GM19023 (cell line): ENCODE results near the gene PLEKHA7.

ENCODE experiments used
- ATAC-seq: cut with Tn5 transposase; IDR thresholded peaks from one replicate; pipeline ENCODE4 v1.9.1; 2021; ENCODE audit warnings: mild to moderate bottlenecking, moderate library complexity; ENCODE audit not compliant: unreplicated experiment

PLEKHA7 gene

DNA sequence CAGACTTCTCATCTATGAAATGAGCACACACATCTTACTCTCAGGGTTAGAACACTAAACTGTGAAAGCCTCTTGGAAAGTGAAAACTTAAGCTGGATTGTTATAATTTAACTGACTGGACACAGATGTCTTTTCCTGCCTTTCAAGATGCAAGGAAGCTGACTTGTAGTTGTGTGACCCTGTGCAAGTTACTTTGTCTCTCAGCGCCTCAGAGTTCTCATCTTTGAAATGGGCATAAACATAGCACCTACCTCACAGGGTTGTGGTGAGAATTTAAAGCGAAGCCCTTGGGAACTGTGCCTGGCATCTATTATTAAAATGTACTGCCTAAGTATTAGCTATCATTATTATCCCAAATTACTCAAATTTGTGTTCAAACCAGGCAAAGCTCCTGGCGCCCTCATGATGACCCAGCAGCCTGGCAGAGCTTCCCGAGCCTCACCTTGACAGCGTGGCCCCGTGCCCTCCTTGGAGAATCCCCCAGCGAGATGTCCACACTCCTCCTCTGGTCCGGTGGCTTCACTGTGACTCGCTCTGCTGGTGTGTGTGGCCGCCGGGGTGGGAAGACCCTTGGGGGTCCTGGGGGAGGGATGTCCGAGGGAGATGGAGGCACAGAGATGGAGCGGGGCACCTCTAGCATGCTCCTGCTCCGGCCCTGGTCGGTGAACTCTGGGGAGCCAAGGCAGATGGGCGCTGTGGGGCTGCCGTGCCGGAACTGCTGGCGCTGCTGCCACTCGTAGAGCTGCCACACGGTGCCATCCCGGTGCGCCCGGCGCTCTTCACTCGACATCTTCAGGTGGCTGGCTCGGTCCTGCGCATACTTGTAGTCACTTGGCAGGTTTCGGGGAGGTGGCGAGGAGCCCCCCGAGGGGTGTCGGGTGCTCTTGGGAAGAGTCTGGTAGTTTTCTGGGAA lies 197.6 kb downstream of the PLEKHA7 start:
- no peak for ATAC-seq

DNA sequence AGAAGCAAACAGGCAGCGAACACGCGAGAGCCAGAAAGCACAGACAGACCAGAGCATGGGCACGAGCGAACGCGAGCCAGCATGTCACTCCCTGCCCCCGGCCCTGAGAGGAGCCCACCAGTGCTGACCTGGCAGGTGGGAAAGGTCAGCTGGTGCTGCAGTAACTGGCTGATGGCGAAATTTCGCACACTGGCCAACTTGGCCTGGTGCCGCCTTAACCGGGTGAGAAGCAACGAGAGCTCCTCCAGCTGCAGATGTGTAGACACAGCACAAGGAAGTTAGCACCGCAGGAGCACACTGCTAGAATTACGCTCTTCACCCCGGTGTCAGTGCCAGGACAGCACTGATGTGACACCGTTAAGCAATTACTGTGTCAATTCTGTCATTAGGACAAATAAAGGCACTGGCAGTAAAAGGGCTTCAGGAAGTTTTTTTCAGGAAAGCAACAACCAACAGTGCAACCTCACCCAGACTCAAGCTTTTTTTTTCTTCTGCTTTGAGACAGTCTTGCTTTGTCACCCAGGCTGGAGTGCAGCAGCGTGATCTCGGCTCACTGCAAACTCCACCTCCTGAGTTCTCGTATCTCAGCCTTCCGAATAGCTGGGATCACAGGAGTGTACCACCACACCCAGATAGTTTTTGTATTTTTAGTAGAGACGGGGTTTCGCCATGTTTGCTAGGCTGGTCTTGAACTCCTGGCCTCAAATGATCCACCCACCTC lies 199.0 kb downstream of the PLEKHA7 start:
- no peak for ATAC-seq

DNA sequence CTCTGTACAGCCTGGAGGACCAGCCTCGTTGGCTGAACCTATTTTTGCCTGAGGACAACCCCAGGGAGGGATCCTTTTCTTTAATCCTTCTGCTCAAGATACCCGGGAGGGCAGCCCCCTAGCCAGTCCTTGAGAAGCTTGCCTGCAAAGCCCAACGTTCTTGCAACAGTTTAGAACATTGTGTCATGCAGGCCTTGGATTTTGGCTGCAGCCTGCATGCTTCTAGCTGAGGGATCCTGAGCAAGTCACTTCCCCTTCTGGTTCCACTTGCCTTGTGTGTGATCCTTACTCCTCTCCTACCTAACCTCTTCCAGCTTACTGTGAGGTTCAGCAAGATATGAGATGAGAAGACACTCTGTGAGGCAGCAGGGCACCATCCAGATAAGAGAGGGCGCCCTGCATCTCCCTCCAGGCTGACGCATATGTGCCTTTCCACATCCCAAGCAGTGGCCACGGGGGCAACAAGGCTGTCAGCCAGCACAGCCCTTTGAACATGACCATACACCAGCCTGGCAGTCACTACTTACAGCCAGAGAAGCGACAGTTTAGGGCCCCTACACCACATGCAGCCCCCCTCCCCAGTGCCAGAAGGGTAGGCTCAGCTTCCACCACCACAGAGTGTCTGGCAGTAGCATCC lies 199.7 kb downstream of the PLEKHA7 start:
- no peak for ATAC-seq

DNA sequence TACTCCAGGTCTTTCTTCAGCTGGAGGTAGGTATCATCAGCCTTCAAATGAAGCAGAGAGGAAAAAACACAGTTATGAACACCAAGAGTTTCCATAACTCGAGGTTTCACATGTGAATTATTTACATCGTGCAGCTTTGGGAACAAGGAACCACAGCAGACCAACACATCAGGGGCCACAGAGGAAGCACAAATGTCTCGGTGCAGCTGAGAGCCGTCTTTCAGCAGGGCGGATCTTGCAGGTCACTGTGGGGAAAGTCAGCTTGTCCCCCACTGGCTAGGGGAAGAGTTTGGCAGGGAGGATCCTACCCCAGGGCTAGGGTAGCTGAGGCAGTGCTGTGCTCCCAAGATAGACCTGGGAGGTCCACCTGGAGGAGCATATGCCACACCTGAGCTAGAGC lies 201.1 kb downstream of the PLEKHA7 start:
- no peak for ATAC-seq

DNA sequence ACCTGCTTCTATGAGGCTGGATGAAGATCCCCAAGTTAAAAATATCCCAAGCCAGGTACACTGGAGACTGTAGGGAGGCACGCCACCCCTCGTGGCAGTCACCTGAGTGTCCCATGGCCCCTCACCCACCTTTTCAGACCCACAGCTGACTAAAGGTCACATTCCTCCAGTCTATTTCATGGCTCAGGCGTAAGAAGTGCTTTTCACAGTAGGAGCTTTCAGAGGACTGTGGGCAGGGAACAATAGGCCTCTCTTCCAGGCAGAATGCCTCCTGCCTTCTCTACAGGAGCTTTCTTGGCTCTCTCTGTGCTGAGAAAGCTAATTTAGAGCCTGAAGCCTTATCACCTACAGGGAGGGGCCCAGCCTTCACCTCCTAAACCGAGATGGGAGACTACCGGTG lies 201.9 kb downstream of the PLEKHA7 start:
- ATAC-seq = no peak

DNA sequence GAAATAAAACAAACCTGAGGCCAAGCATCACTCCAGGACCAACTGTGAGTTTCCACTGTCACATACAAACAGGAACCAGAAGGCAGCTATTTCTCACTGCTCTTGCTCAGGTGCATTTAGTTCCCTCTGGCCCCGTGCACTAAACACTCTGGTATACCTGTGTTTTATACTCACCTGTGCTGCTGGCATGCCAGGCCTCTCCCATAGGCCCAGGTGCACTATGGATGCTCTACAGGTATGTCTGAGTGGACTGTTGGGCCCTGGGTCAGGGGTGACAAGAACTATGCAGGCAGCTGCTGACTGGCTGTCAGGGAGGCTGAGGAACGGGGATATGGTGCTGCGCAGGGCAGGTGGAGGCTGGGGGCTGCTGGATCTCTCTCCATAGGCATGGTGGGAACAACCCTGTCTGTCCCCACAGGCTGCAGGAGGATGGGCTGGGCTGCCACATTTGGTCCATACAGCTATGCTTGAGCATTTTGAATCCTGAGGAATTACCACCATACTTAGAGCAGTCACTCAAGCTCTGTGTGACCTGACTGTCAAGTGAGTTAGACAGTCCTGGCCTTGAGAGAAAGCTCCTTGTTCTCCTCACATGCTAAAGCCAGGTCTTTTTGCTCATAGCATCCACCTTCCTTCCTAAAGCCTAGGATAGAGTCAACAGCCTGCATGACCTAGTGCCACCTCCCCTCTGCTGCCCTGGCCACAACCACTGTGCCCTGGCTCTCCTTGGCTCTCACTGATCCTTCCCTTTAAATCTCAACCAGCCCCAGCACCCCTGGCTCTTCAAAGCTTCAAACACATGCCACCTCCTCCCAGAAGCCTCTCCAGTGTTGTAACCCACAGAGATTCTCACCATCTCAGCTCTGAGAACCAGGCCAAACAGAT lies 202.8 kb downstream of the PLEKHA7 start:
- ATAC-seq = no peak

DNA sequence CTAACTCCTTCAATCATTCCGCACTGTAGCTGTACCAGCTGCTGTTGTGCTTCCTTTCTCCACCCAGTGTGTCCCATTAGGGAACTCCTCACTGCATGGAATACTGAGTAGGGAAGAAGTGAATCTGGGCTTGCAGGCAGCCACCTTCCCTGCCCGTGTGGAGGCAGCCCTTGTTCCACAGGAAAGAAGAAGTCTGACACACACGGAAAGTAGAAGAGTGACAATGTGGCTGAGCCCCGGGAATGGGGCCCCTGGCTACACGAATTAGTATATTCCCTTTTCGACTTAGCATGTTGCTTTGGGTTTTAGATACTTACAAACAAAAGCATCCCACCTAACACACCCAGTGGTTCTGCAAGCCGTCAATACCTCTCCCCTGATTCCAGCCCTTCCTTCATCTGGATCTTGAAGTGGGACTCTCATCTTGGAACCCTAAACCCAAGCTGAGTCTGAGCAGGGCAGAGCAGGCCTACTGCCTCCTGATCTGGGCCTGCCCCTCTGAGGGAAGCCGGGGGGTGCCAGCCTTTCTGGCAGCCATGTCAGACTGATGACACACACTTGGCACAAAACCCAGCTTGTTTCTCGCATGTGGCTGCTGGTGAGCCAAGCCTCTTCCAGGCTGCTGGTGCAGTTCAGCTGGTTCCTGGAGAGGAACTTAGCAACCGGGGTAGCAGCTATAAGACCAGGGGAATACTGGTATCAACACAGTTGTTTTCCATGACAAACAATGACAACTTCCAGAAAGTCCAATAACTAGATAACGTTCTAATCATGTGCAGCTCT lies 204.1 kb downstream of the PLEKHA7 start:
- no peak for ATAC-seq

DNA sequence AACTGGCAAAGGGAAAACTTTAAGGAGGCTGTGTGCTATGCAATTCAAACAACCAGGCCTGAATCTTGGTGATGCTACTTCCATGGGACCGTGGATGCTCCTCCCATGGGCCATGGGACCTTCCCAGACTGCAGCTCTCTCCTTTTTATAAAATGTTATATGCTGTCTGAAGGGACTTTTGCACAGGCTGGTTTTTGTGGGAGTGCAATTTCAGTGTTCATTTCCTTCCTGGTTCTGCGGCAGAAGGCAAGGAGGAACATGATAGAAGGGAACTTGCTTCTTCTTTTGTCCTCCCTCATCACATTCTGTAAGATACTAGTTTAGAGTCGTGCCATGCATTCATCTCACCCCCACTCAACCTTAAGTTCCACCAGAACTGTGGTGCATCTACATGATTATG lies 206.9 kb downstream of the PLEKHA7 start:
- ATAC-seq = no peak

DNA sequence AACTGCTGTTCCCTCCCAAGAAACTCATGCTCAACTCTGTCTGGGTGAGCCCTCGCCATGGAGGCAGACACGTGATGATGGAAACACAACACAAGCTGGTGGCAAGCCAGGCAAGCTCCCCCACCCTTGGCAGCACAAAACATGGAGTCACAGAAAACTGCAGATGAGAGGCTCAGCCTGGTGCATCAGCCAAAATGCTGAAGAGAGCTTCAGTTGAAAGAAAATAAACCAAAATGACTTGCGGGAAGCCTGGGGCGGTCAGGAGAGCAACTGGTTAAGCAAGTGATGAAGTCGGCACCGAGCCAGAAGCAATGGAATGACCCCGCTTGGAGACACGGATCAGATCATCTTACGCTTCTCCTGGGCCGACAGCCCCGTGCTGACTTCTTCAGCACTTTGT lies 207.4 kb downstream of the PLEKHA7 start:
- ATAC-seq = no peak

DNA sequence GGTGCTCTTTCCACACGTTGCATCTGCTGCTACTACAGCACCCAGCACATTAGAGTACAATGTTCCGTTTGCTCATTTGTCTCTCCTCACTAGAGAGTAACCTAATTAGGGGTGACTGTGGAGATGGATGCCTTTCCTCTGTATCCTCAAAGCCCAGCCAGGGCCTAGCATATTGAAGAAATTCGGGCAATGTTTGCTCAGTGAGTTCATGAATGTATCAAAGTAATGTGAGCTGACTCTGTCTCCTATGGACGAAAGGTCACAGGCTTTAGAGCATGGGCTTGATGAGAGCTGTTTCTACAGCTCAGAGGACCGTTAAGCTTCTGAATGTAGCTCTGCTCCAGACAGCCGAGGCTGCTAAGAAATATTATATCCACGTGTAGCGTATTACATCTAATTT lies 208.3 kb downstream of the PLEKHA7 start:
- ATAC-seq = no peak

DNA sequence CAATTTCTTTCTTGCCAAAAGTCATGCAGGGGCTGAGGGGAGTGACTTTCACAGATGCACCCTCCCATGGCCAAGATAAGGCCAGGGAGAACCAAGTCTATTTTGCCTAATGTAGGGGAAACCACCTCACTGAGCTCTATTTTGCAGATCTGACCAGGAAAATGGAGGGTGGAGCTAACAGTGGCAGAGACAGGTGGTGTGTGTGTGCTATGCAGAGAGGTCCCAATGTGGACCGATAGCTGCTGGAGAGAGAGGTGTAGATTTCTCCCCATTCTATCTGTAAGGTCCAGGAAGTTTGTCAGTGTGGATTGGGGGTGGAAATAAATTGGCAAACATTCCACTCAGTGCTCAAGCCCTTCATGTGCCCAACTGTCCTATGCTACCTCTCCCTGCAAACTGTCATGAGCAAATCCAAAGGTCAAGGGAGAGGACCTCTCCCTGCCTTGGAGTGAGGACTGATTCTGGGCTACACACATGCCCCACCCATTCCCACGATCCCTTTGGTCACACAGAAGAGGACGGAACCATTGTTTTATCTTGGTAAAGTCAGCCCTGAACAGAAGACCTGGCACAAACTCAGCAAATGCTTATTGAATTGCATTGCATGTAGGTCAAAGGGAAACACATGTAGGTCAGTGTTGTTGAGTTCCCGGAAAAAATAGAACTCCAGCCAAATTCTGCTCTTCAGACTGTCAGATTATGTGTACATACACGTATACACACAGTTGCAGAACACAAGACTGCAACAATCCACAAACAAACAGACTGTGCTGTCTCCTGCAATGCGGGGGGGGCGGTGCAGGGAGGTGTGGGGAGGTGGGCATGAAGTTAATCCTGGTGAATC lies 209.9 kb downstream of the PLEKHA7 start:
- no peak for ATAC-seq

DNA sequence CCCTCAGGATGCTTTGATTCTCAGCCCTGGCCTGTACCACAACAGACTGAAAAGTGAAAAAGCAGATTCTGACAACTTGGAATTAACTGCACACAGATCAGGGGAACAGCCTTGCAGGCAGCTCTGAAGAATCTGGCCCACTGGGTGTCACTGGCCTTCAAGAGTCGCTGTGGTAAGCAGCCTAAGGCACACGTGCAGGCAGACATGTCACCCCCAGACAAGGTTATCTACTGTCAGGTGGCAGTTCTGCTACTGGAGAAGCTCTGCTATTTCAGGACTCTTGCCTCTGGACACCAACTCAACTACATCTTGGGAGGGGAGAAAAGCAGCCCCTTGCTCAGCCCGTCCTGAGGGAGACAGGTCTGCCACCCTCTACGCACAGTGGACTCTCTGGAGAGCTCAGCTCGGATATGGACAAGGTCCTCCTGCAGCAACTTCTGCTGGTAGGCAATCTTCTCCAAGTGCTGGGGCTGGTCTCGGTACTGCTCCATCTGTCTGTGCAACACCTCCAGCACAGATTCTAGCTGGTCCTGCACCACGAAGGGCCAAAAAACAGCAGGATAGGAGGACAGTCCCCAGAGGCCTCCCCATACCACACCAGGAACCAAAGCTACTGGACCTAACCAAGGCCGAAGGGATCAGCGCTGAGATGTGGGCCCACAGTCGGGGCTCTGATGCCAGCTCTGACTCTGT lies 212.8 kb downstream of the PLEKHA7 start:
- no peak for ATAC-seq

DNA sequence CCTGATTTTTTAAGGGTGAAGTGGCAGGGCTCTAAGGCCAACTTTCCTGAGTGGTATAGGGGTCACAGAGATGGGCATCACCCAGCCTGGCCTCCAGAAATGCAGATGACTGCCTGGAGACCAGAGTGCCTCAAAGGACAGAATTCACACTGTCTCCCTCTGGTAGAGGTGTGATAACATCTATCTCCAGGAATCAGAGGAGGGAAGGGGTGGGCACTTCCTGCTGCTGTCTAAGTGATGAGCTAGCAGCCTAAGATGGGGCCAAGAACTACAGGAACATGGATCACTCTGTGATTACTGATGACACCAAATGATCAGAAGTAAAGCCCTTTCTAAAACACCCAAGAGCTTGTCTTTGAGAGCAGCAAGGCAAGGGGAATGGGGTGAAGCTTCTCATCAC lies 213.8 kb downstream of the PLEKHA7 start:
- ATAC-seq = no peak

DNA sequence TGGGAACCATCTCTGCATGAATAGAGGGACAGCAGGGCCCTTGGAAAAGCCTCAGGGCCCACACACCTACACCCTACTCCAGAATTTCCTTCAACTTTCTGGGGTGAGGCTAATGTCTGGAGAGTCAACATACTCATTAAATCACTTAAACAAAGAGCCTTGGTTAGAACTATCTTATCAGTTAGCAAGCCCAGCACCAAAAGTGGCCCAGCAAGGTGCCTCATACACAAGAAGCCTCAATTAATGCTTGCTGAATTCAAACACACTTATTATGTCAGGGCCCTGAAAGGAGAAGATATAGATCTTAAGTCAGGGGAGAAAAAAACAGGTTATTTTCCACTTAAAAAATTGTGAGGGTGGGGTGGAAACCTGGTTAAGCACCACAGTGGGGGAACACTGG lies 214.3 kb downstream of the PLEKHA7 start:
- ATAC-seq = no peak

DNA sequence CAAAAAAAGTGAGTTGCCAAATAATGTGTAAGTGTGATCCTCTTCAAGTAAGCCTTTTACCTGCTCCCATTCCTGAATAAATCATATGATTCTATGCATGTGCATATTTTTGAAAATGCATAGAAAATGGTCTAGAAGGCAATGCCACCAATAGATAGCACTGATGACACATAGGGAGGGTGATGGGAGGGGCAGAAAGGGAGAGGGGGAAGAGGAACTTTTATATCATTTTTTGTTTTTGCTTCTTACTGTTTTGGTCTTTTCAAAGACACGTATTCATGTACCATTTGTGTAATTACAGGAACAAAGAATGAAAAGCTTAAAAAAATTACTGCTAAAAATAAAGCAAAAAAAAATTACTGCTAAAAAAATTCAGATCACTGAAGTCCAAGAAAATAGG lies 215.0 kb downstream of the PLEKHA7 start:
- no peak for ATAC-seq

DNA sequence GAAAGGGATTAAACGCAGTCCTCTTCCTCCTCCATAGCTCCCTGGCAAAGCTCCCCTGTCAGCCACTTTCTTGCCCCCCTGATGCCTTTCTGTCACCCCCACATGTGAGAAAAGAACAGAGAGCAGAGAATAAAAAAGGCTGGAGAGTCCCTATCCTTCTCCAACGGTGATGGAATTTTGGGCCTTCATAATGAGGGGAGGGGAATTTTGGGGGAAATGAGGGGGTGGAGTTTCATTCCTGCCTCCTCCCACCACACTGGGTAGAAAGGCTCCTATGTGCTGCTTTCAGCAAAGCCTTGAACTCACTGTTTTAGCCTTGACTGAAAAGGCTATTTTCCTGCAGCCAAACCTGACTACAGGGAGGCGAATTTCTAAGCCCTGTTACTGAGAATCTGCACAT lies 216.4 kb downstream of the PLEKHA7 start:
- no peak for ATAC-seq

DNA sequence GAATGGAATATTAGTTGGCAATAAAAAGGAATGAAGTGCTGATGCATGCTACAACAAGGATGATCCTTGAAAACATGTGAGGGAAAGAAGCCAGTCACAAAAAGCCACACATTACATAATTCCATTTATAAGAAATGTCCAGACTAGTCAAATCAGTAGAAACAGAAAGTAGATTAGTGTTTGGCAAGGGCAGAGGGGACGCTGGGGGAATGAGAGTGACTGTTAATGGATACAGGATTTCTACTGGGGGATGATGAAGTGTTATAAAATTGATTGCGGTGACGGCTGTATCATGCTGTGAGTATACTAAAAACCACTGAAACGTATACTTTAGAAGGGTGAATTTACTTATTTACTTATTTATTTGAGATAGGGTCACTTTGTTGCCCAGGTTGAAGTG lies 217.9 kb downstream of the PLEKHA7 start:
- ATAC-seq = no peak

DNA sequence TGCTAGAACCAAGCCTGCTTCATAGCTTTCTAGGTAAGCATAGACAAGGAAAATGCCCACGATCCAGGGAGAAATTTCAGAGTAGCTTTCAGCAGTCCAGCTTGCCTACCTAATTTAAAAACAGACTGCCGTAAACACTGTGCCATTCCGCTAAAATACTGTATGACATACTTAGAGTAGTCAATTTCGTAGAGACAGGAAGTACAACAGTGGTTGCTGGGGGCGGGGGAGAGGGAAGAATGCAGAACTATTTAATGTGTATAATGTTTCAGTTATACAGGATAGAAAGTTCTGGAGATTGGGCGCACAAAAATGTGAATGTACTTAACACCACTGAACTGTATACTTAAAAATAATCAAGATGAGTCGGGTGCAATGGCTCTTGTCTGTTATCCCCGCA lies 219.1 kb downstream of the PLEKHA7 start:
- ATAC-seq = no peak
